Stimulated activated CD4-positive, alpha-beta T cell treated with anti-CD3 and anti-CD28 coated beads, TNF-alpha, amount 100 ng/mL, for 24 hours (primary cell): ENCODE measurements around the gene HYAL1.
A peak's percentile ranks its signal among the peaks of the same experiment; 100 is the strongest.
"Not testable (repeated sequence)": the region's sequence is repeated elsewhere in the genome, so short reads cannot be mapped to it uniquely, and the experiment has no call there.

Experiments used
- DNase-seq, 3 experiments: peaks; one replicate each; pipeline ENCODE4 v3.0.0-alpha.2; 2020; ENCODE audit warnings: low read depth in 3 of 3

HYAL1 gene

GRCh38 chr3:50318615-50319014 lies 15.2 kb upstream of the HYAL1 start:
- no peak for DNase-seq

DNA sequence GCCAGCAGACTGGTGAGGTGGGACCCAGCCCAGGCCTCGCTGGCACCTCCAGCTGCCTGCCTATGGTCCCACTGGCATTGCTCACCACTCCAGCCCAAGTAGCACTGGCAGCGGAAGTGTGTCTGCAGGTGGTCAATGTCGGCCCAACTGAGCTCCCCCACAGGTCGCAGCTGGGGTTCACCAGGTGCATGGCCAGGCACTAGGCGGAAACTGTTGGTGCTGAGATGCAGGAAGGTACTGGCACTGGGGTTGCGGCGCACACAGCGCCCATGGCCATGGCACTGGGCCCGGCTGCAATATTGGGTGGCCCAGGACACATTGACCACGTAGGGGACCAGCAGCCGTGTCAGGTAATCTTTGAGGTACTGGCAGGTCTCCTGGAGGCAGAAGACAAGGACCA lies 14.8 kb upstream of the HYAL1 start:
- DNase-seq = no peak

GRCh38 chr3:50317300-50317699 lies 13.9 kb upstream of the HYAL1 start:
- no peak for DNase-seq

DNA sequence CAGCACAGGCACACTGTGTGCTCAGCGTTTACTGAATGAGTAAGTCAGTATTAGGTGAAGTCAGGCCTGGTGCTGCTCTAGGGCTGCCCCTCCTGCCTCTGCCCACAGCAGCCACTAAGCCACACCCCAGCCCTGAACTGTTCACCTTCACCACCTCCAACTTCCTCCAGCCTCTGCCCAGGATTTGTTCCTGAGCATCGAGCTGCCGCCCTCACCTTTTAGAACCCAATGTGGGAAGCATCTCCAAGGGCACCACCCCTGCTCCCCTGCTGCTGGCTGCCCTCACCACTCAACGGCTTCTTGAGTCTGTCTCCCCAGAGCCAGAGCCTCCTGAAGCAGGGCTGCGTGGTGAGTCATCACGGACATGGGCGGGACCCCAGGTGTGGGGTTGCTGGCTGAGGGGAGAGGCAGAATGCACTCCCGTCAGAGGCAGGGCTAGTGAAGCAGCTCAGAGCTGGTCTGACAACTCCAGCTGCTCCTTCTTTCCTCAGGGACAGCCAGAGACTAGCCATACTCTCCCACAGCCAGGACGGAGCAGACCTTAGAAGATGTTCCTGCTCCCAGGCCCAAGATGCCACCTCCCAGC lies 13.4 kb upstream of the HYAL1 start:
- DNase-seq = peak in 1 of 3 experiments; percentile 46

DNA sequence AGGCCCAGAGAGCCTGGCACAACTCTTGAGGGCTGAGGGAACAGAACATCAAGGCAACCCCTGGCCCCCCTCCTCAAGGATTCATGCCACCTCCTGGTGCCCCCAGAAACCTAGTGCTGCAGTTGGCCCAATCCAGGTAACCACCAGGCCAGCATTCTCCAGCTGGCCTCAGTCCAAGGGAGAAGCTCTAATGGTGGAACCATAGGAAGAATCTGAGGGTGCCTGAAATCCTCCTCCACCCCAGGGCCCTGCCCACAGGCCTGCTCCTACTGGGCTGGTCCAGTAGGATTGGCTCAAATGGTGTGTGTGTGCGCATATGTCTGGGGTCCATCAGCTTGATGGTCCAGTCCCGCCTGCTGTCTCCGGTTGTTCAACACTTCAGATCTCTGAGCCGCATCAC lies 11.4 kb upstream of the HYAL1 start:
- DNase-seq = no peak

GRCh38 chr3:50314342-50314741 lies 11.0 kb upstream of the HYAL1 start:
- no peak for DNase-seq

DNA sequence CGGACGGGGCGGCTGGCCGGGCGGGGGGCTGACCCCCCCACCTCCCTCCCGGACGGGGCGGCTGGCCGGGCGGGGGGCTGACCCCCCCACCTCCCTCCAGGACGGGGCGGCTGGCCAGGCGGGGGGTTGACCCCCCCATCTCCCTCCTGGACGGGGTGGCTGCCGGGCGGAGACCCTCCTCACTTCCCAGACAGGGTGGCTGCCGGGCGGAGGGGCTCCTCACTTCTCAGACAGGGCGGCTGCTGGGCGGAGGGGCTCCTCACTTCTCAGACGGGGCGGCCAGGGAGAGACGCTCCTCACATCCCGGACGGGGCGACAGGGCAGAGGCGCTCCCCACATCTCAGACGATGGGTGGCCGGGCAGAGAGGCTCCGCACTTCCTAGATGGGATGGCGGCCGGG lies 8.7 kb upstream of the HYAL1 start:
- not testable (repeated sequence) for DNase-seq

DNA sequence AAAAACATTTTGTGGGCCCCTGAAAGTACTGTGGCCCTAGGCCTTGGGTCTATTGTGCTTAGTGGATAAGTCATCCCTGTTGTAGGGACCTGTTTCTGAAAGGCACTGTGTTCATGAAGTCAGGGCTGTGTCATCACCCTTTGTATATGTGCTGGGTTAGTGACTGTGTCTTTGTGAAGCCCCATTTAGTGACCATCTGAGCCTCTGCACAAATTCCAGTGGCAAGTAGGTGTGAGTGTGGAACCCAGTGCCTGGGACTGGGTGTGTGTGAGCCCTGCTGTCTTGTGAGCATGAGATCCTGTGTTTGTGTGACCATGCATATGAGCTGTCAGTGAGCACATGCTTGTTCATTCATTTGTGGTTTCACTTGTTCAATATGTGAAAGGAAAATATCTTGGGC lies 1.2 kb upstream of the HYAL1 start:
- no peak for DNase-seq

- DNase-seq = no peak
Measured at GRCh38 chr3:50302095-50303012, 1.0 kb downstream of the HYAL1 start.

DNA sequence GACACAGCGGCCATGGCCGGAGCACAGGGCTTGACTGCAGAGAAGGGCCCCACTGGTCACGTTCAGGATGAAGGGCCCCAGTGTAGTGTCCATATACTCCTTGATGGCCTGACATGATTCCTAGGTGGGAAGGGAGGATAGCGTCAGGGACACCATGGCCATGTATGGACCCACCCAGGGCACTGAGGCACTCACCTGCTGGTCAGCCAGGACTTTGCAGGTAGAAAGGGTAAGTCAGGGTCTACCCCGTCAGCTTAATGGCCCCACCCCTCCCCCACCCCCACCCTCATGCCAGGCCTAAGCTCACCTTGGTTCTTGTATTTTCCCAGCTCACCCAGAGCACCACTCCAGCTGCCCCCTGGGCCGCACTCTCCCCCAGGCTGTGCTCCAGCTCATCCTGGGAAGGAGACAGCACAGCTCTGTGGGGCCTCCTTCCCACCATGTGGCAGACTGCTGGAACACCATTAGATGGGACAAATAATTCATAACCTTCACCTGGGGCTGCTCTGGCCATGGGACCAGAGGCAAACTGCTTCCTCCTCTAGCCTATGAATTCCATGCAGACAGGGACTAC lies 2.6 kb downstream of the HYAL1 start:
- DNase-seq = no peak

GRCh38 chr3:50299929-50300680 lies 3.3 kb downstream of the HYAL1 start:
- no peak for DNase-seq

DNA sequence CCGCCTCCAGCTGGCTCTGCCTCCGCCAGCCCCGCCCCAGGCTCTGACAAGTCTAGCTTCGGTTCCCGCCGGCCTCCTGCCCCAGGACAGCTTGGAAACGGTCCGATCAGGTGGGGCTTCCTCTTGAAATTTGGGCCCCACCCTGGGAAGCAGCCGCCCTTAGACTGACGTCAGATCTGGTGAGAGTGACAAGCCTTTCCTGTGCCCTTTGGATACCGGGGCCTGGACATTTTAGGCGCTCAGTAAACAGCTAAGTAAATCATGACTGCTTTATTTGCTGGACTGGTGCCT lies 3.8 kb downstream of the HYAL1 start:
- DNase-seq = no peak

DNA sequence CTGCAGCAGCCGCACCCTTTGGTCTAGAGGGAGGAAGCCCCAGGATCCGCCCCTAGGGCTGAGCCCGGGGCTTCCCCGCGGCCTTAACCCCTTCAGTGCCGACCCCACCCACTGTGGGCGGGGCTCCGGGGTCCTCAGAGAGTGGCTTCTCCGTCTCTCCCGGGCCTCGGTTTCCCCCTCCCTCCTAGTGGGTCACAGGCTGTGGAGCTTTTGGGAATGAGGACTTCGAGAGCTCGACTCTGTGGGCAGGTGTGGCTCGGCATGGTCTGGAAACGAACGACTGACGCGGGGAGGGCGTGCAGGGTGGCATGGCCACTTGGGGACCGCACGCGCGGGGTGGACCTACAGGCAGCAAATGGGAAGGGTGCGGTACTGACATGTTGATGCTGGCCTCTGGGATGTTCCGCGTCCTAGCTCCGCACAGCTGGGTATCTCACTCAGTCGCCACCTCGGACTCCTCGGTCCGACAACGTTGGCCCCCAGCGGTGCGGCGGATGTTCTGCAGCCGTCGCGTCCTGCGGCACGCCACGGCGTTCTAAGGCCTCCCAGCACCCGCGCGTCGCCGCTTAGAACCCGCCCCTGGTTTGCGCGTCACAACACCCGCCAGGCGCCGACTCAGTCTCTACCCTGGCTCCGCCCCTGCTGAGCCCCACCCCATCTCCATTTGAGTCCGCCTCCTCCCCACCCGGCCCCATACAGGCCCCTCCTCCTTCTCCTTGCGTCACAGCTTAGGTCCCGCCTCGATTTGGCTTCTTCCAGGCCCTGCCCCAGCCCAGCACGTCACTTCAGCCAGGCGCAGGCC lies 4.3 kb downstream of the HYAL1 start, which contains the start of the genes HYAL3 and NAA80:
Gene HYAL3 (minus strand): TSS at position 570 of the 802 bp plus-strand sequence. CDS start 3,803 bp downstream, outside the sequence.
Gene NAA80 (minus strand): TSS at position 570 of the 802 bp plus-strand sequence. CDS start 1,942 bp downstream, outside the sequence.
- DNase-seq = peak; percentile 97 to 100 (median 99)

- no peak for DNase-seq
Measured at GRCh38 chr3:50297896-50298725, 5.3 kb downstream of the HYAL1 start.

DNA sequence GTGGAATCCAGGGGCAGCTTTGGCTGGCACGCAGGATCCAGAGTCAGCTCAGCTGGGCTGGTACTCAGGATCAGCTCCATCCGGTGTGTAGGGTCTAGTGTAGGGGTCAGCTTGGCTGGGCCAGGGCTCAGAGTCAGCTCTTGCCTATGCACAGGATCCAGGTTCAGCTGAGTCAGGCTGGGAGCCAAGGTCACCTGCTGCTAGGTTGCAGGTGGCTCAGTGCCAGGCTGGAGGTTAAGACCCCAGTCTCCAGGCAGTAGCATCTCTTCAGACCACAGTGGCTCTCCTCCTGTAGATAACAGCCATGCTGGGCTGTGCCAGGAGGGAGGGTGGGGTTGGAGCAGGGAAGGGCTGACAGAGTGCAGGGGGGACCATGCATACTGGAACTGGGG lies 6.0 kb downstream of the HYAL1 start:
- no peak for DNase-seq

DNA sequence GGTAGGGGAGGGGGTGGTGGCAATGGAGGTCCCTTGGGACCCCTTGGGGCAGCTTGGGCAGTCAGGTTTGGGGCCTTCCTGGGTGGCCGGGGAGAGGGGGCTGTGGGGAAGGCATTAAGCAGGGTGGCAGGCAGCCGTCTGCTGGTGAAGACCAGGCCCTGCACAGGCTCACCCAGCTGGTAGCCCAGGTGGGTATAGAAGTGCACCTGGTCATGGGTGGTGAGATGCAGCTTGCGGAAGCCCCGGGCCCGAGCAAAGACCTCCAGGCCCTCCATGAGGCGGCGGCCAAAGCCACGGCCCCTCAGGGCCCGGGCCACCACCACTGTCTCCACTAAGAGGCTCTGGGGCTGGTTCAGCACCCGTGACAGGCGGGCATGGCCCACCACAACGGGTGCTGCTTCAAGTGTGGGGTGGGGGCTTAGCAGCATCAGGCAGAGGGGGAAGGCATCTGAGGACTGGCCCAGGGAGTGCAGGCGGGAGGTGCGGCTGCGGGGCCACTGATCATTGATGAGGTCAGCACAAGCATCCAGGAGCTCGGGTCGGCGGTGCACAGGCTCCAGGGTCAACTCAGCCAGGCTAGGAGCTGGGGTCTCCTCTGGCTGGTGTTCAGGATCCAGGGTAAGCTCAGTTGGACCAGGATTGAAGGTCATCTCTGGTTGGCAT lies 6.5 kb downstream of the HYAL1 start:
- no peak for DNase-seq

- no peak for DNase-seq
Measured at GRCh38 chr3:50295553-50296431, 7.6 kb downstream of the HYAL1 start.

DNA sequence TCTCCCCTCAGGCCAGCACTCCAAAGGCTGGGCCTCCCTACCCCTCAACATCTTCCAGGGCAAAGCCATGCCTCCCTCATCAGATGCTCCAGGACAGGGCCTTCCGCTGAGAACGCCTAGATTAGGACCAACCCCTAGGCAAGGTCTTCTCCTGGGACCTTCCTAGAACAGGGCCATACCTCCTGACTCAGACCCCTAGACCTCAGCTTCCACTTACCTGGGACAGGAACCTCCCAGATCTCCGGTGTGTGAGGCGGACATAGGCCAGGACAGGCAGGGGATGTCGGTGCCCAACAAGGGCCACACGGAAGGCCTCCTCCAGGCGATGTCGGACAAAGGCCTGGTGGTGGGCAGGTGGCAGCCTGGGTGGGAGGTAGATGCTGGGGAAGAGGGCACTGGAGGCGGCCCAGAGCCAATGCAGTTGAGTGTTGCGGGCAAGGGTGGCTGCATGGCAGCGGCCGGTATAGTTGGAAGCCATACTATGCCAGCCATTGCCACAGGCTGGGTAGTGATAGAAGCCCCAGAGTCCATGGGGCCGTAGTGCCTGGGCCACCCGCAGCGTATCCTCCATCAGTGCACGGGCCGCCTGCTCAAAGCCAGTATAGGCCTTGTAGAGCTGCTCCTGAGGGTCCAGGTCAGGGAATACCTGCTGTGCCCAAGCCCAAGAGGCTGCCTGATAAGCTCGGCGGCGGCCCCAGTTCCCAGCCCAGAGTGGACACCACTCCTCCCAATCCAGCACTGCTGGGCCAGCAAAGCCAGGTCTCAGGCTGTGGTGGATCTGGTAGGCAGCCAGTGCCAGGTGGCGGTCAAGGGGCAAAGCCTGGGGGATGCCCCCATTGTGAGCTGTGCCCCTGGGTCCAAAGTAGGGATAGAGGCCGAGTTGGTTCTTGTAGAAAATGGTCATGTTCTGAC lies 8.6 kb downstream of the HYAL1 start:
- no peak for DNase-seq
